HepG2 (cell line): ENCODE results near the gene CRKL. TPM values are rescaled to one million over a fixed set of nuclear protein-coding genes. Genes with fewer than 3 reads are reported as not detected.

Experiments
- ATF6 ChIP-seq: sonication (generic); formaldehyde crosslinking; conservative IDR thresholded peaks from 2 replicates; pipeline ENCODE4 v1.4.0; 2020; ENCODE audit warnings: missing genetic modification reagents
- BORCS8-MEF2B ChIP-seq: sonication (generic); formaldehyde crosslinking; IDR thresholded peaks from 2 replicates; pipeline ENCODE4 v1.8.0; 2022; ENCODE audit warnings: mild to moderate bottlenecking, missing genetic modification reagents
- BRF2 ChIP-seq: sonication (generic); formaldehyde crosslinking; IDR thresholded peaks from 2 replicates; pipeline ENCODE4 v1.8.1; 2022; ENCODE audit warnings: mild to moderate bottlenecking, missing genetic modification reagents
- CENPT ChIP-seq: sonication (generic); formaldehyde crosslinking; IDR thresholded peaks from 2 replicates; pipeline ENCODE4 v1.8.0; 2022; ENCODE audit warnings: low read depth, mild to moderate bottlenecking, moderate library complexity, missing genetic modification reagents
- DZIP1 ChIP-seq: sonication (generic); formaldehyde crosslinking; IDR thresholded peaks from 2 replicates; pipeline ENCODE4 v1.5.0; 2020; ENCODE audit warnings: mild to moderate bottlenecking, missing genetic modification reagents
- HDAC1 ChIP-seq: sonication (generic); formaldehyde crosslinking; IDR thresholded peaks from 2 replicates; pipeline ENCODE4 v1.5.1; 2020; ENCODE audit warnings: mild to moderate bottlenecking, missing genetic modification reagents
- HIC2 ChIP-seq: sonication (generic); formaldehyde crosslinking; IDR thresholded peaks from 2 replicates; pipeline ENCODE4 v1.9.0; 2022; ENCODE audit warnings: low read depth, missing genetic modification reagents
- IKZF4 ChIP-seq: sonication (generic); formaldehyde crosslinking; IDR thresholded peaks from 2 replicates; pipeline ENCODE4 v1.5.1; 2020; ENCODE audit warnings: borderline replicate concordance, mild to moderate bottlenecking, low read depth, missing genetic modification reagents; ENCODE audit errors: not compliant biosample characterization
- KLF9 ChIP-seq: IDR thresholded peaks from 2 replicates; pipeline ENCODE4 v1.6.1; 2016; ENCODE audit warnings: low read depth
- PCBP2 ChIP-seq: fragments of 200-400 bp; formaldehyde crosslinking; optimal IDR thresholded peaks from 2 replicates; pipeline ENCODE3; 2018; ENCODE audit warnings: low read length, low read depth; ENCODE audit not compliant: poor library complexity, severe bottlenecking
- POLR2G ChIP-seq: fragments of 200-400 bp; formaldehyde crosslinking; IDR thresholded peaks from 2 replicates; pipeline ENCODE4 v1.6.1; 2018; ENCODE audit warnings: mild to moderate bottlenecking, low read depth, low read length, moderate library complexity
- SNRNP70 ChIP-seq: fragments of 200-400 bp; formaldehyde crosslinking; IDR thresholded peaks from 2 replicates; pipeline ENCODE4 v1.6.1; 2017; ENCODE audit warnings: mild to moderate bottlenecking, low read depth, low read length, moderate library complexity
- SOX5 ChIP-seq: IDR thresholded peaks from 2 replicates; pipeline ENCODE4 v1.6.1; 2016; ENCODE audit warnings: borderline replicate concordance
- TAF1 ChIP-seq: sonication (generic); formaldehyde crosslinking; IDR thresholded peaks from 2 replicates; pipeline ENCODE4 v1.4.0; 2020; ENCODE audit warnings: missing genetic modification reagents
- ZFP36L1 ChIP-seq: sonication (generic); formaldehyde crosslinking; IDR thresholded peaks from 2 replicates; pipeline ENCODE4 v1.8.0; 2022; ENCODE audit warnings: mild to moderate bottlenecking, missing genetic modification reagents, moderate library complexity
- ZNF282 ChIP-seq: fragments of 450-650 bp; IDR thresholded peaks from 2 replicates; pipeline ENCODE4 v1.6.1; 2018; ENCODE audit not compliant: partially characterized antibody
- ZNF614 ChIP-seq: IDR thresholded peaks from 2 replicates; pipeline ENCODE4 v1.6.1; 2018; ENCODE audit warnings: missing biosample characterization, missing genetic modification reagents, inconsistent platforms, borderline replicate concordance
- ZNF772 ChIP-seq: sonication (generic); formaldehyde crosslinking; IDR thresholded peaks from 2 replicates; pipeline ENCODE4 v1.5.0; 2020; ENCODE audit warnings: mild to moderate bottlenecking, missing genetic modification reagents
- ZNF776 ChIP-seq: sonication (generic); formaldehyde crosslinking; IDR thresholded peaks from 2 replicates; pipeline ENCODE4 v1.4.0; 2020; ENCODE audit warnings: mild to moderate bottlenecking, missing genetic modification reagents
- ZNF891 ChIP-seq: sonication (generic); formaldehyde crosslinking; IDR thresholded peaks from 2 replicates; pipeline ENCODE4 v1.5.0; 2020; ENCODE audit warnings: mild to moderate bottlenecking, missing genetic modification reagents
- polyA plus RNA-seq, 8 experiments: library from polyadenylated mRNA; depleted of rRNA in 3 of 8; stranded (reverse) in 7 of 8; unstranded in 1 of 8; fragments of >200 nt; fragmentation: Illumina TruSeq in 4 of 8; extraction: Trizol in 4 of 8; gene quantifications; 2 replicates each; pipeline versions ENCODE4 v1.2.1 to v1.2.3, GENCODE V29; 2011 to 2016; ENCODE audit warnings: low read depth in 4 of 8, missing spikeins in 1 of 8, mixed read lengths in 1 of 8; ENCODE audit not compliant: insufficient read depth in 1 of 8
- total RNA-seq, 5 experiments: library from RNA; depleted of rRNA; stranded (reverse); fragments of >200 nt; fragmentation: Illumina TruSeq; extraction: Trizol; gene quantifications; 2 replicates each; pipeline ENCODE4 v1.2.3, GENCODE V29; 2016; ENCODE audit warnings: low read depth in 1 of 5

Gene CRKL
- total and polyA plus RNA-seq, 2 of the 13 experiments (the other 11 are each of a cell fraction or from before 2014, with no cell fraction given), result 37.4 to 60.6 TPM

GRCh38 chr22:20979940-20980453, 62.8 kb downstream of the CRKL start (continued):
- TF ChIP-seq DZIP1, result no peak
- TF ChIP-seq ZNF614, result 0 out of 2 replicates have a peak, but pooled peaks have one; percentile 24
- TF ChIP-seq SNRNP70, result no peak
- no peak for TF ChIP-seq KLF9 (CRISPR knock-in tag)
- no peak for TF ChIP-seq ZFP36L1 (CRISPR knock-in tag)
- no peak for TF ChIP-seq BRF2 (CRISPR knock-in tag)
- no peak for TF ChIP-seq IKZF4 (CRISPR knock-in tag)
- TF ChIP-seq ATF6 (CRISPR knock-in tag), result no peak
- peak; percentile 32; the same call in 1 of the 2 replicates for TF ChIP-seq TAF1 (CRISPR knock-in tag)
- TF ChIP-seq ZNF891 (CRISPR knock-in tag), result 0 out of 2 replicates have a peak, but pooled peaks have one; percentile 18
- peak; percentile 40; the same call in 1 of the 2 replicates for TF ChIP-seq POLR2G
- 0 out of 2 replicates have a peak, but pooled peaks have one; percentile 29 for TF ChIP-seq ZNF772 (CRISPR knock-in tag)
- peak; percentile 50; the same call in 1 of the 2 replicates for TF ChIP-seq HDAC1 (CRISPR knock-in tag)
- no peak for TF ChIP-seq ZNF282
- peak; percentile 87 for TF ChIP-seq HIC2
- TF ChIP-seq BORCS8-MEF2B (CRISPR knock-in tag), result peak; percentile 40; the same call in 1 of the 2 replicates
- no peak for TF ChIP-seq CENPT
- TF ChIP-seq SOX5 (CRISPR knock-in tag), result peak; percentile 63; the same call in 1 of the 2 replicates
- TF ChIP-seq PCBP2, result no peak
- no peak for TF ChIP-seq ZNF776 (CRISPR knock-in tag)
